Measurements from ENCODE around the gene EGR1.
"Not testable (repeated sequence)": the region's sequence is repeated elsewhere in the genome, so short reads cannot be mapped to it uniquely, and the experiment has no call there.

Gene EGR1

GRCh38 chr5:138504799-138505198, 39.5 kb downstream of the EGR1 start:
- no peak for DNase-seq
- H3K9me2 ChIP-seq (replicated peaks; ENCODE audit: insufficient read depth, low read length): no peaks in the 10 kb centered on the region
- TF ChIP-seq EZH2phosphoT487 (IDR thresholded peaks at IDR 0.05; ENCODE audit: low read length) (no peak), CTCF (IDR thresholded peaks at IDR 0.05; ENCODE audit: low read length) (no peak)
- no peaks in the 10 kb centered on the region for H3K9me3 ChIP-seq (replicated peaks; ENCODE audit: insufficient read depth, low read length)
- no peaks in the 10 kb centered on the region for H3K79me2 ChIP-seq (ENCODE audit: low read length)
- no peak overlapping the region for H2AFZ ChIP-seq (ENCODE audit: low read length)
- no peaks in the 10 kb centered on the region for H3K4me1 ChIP-seq (ENCODE audit: low read length)
- no peak overlapping the region for H3K9ac ChIP-seq (ENCODE audit: low read length)
- no peak overlapping the region for H3K4me2 ChIP-seq (ENCODE audit: low read depth, low read length)
- H3F3A ChIP-seq (ENCODE audit: insufficient read depth, low read length): no peaks in the 10 kb centered on the region; the same call in 1 of the 2 replicates
- no peak overlapping the region for H3K4me3 ChIP-seq (ENCODE audit: low read length)
- peaks cover 3% of the 10 kb centered on the region; the same call in 1 of the 2 replicates for H3K36me3 ChIP-seq (replicated peaks; ENCODE audit: insufficient read depth, low read length)
- no peak overlapping the region for H3K27ac ChIP-seq (ENCODE audit: low read length)
- H4K20me1 ChIP-seq (ENCODE audit: insufficient read depth, low read length): no peaks in the 10 kb centered on the region
- H3K27me3 ChIP-seq (replicated peaks; ENCODE audit: insufficient read depth, low read length): no peaks in the 10 kb centered on the region

- Histone ChIP-seq H3K27ac (ENCODE audit: low read length) (no peak overlapping the region), H3K27me3 (replicated peaks; ENCODE audit: insufficient read depth, low read length) (no peaks in the 10 kb centered on the region), H3K9me3 (replicated peaks; ENCODE audit: insufficient read depth, low read length) (no peaks in the 10 kb centered on the region), H3K79me2 (ENCODE audit: low read length) (no peaks in the 10 kb centered on the region), H3K36me3 (replicated peaks; ENCODE audit: insufficient read depth, low read length) (peaks cover 3% of the 10 kb centered on the region), H3K9me2 (replicated peaks; ENCODE audit: insufficient read depth, low read length) (no peaks in the 10 kb centered on the region), H4K20me1 (ENCODE audit: insufficient read depth, low read length) (no peaks in the 10 kb centered on the region; the same call in 1 of the 2 replicates), H3K9ac (ENCODE audit: low read length) (no peak overlapping the region), H3K4me1 (ENCODE audit: low read length) (no peaks in the 10 kb centered on the region), H3F3A (ENCODE audit: insufficient read depth, low read length) (no peaks in the 10 kb centered on the region; the same call in 1 of the 2 replicates), H2AFZ (ENCODE audit: low read length) (no peak overlapping the region), H3K4me3 (ENCODE audit: low read length) (no peak overlapping the region), H3K4me2 (ENCODE audit: low read depth, low read length) (no peak overlapping the region)
- no peak for DNase-seq
- no peak for TF ChIP-seq CTCF (IDR thresholded peaks at IDR 0.05; ENCODE audit: low read length)
- TF ChIP-seq EZH2phosphoT487 (IDR thresholded peaks at IDR 0.05; ENCODE audit: low read length): no peak
- no peak for TF ChIP-seq EZH2 (optimal IDR thresholded peaks at IDR 0.05; ENCODE audit: low read depth, low read length)
Measured at GRCh38 chr5:138506370-138507306, 41.4 kb downstream of the EGR1 start.

- not testable (repeated sequence) for DNase-seq
Measured at GRCh38 chr5:138507485-138507884, 42.2 kb downstream of the EGR1 start.

GRCh38 chr5:138508958-138509357, 43.7 kb downstream of the EGR1 start:
- no peak for DNase-seq
- Histone ChIP-seq H3F3A (ENCODE audit: insufficient read depth, low read length) (no peaks in the 10 kb centered on the region; the same call in 1 of the 2 replicates), H3K79me2 (ENCODE audit: low read length) (peaks cover 2% of the 10 kb centered on the region; the same call in 1 of the 2 replicates), H3K4me1 (ENCODE audit: low read length) (no peaks in the 10 kb centered on the region), H4K20me1 (ENCODE audit: insufficient read depth, low read length) (no peaks in the 10 kb centered on the region; the same call in 1 of the 2 replicates), H3K27ac (ENCODE audit: low read length) (no peak overlapping the region), H3K36me3 (replicated peaks; ENCODE audit: insufficient read depth, low read length) (peaks cover 3% of the 10 kb centered on the region), H3K9me2 (replicated peaks; ENCODE audit: insufficient read depth, low read length) (no peaks in the 10 kb centered on the region), H3K4me2 (ENCODE audit: low read depth, low read length) (no peak overlapping the region), H2AFZ (ENCODE audit: low read length) (no peak overlapping the region), H3K9ac (ENCODE audit: low read length) (no peak overlapping the region), H3K27me3 (replicated peaks; ENCODE audit: insufficient read depth, low read length) (no peaks in the 10 kb centered on the region), H3K4me3 (ENCODE audit: low read length) (no peak overlapping the region), H3K9me3 (replicated peaks; ENCODE audit: insufficient read depth, low read length) (no peaks in the 10 kb centered on the region)
- TF ChIP-seq EZH2 (optimal IDR thresholded peaks at IDR 0.05; ENCODE audit: low read depth, low read length) (no peak), EZH2phosphoT487 (IDR thresholded peaks at IDR 0.05; ENCODE audit: low read length) (no peak), CTCF (IDR thresholded peaks at IDR 0.05; ENCODE audit: low read length) (no peak)

More at GRCh38 chr5:138507485-138507884, 42.2 kb downstream of the EGR1 start:
- H3K9me2 ChIP-seq (replicated peaks; ENCODE audit: insufficient read depth, low read length); H3K27ac ChIP-seq (ENCODE audit: low read length); H4K20me1 ChIP-seq (ENCODE audit: insufficient read depth, low read length); H2AFZ ChIP-seq (ENCODE audit: low read length); H3K4me3 ChIP-seq (ENCODE audit: low read length); H3K27me3 ChIP-seq (replicated peaks; ENCODE audit: insufficient read depth, low read length); H3K4me2 ChIP-seq (ENCODE audit: low read depth, low read length); H3K4me1 ChIP-seq (ENCODE audit: low read length); H3K9me3 ChIP-seq (replicated peaks; ENCODE audit: insufficient read depth, low read length); H3K79me2 ChIP-seq (ENCODE audit: low read length); H3K9ac ChIP-seq (ENCODE audit: low read length); H3K36me3 ChIP-seq (replicated peaks; ENCODE audit: insufficient read depth, low read length); H3F3A ChIP-seq (ENCODE audit: insufficient read depth, low read length): not testable (repeated sequence)

Measured in MM.1S (cell line).